Activated CD8-positive, alpha-beta memory T cell treated with anti-CD3 and anti-CD28 coated beads for 4 hours (primary cell): ENCODE measurements around the gene MAPT.
"Not testable (repeated sequence)": the region's sequence is repeated elsewhere in the genome, so short reads cannot be mapped to it uniquely, and the experiment has no call there.

ENCODE experiments used
- DNase-seq, 2 donors: peaks; one replicate each; pipeline ENCODE4 v3.0.0-alpha.2; 2020; ENCODE audit warnings: low read depth in 2 of 2

Gene MAPT

GRCh38 chr17:45992175-45992574 lies 97.8 kb downstream of the MAPT start:
- no peak for DNase-seq

GRCh38 chr17:45992904-45993303 lies 98.5 kb downstream of the MAPT start:
- no peak for DNase-seq

GRCh38 chr17:45993962-45994627 lies 99.7 kb downstream of the MAPT start:
- no peak for DNase-seq

GRCh38 chr17:45994987-45995386 lies 100.6 kb downstream of the MAPT start:
- no peak for DNase-seq

GRCh38 chr17:45995627-45996270 lies 101.4 kb downstream of the MAPT start:
- no peak for DNase-seq

GRCh38 chr17:45996282-45996937 lies 102.1 kb downstream of the MAPT start:
- no peak for DNase-seq

GRCh38 chr17:45997166-45997565 lies 102.8 kb downstream of the MAPT start:
- DNase-seq: no peak

GRCh38 chr17:45997624-45998023 lies 103.3 kb downstream of the MAPT start:
- DNase-seq: no peak

GRCh38 chr17:45998987-45999899 lies 104.9 kb downstream of the MAPT start, which contains the start of gene STH:
STH (plus strand) TSS chr17:45999250; CDS start chr17:45999280, 30 bp downstream.
- DNase-seq: no peak

GRCh38 chr17:45999900-46000290 lies 105.5 kb downstream of the MAPT start:
- no peak for DNase-seq

GRCh38 chr17:46000292-46000691 lies 105.9 kb downstream of the MAPT start:
- no peak for DNase-seq

GRCh38 chr17:46000757-46001156 lies 106.4 kb downstream of the MAPT start:
- DNase-seq: no peak

- DNase-seq: no peak
Measured at GRCh38 chr17:46001390-46002310, 107.3 kb downstream of the MAPT start.

GRCh38 chr17:46002311-46002972 lies 108.1 kb downstream of the MAPT start:
- DNase-seq: peak; percentile 47 to 52

- no peak for DNase-seq
Measured at GRCh38 chr17:46002973-46003316, 108.6 kb downstream of the MAPT start.

- no peak for DNase-seq
Measured at GRCh38 chr17:46003907-46004748, 109.8 kb downstream of the MAPT start.

- not testable (repeated sequence) for DNase-seq
Measured at GRCh38 chr17:46006082-46006481, 111.7 kb downstream of the MAPT start.

GRCh38 chr17:46007461-46007965 lies 113.2 kb downstream of the MAPT start:
- DNase-seq: no peak

- DNase-seq: no peak
Measured at GRCh38 chr17:46008591-46008990, 114.2 kb downstream of the MAPT start.
